Stimulated activated CD8-positive, alpha-beta memory T cell treated with anti-CD3 and anti-CD28 coated beads, Interleukin-4, amount 100 ng/mL, for 24 hours (primary cell): ENCODE results near the gene ABHD17A.

Experiments
- DNase-seq: peaks from one replicate; pipeline ENCODE4 v3.0.0-alpha.2; 2020; ENCODE audit warnings: low read depth

The ABHD17A gene

DNA sequence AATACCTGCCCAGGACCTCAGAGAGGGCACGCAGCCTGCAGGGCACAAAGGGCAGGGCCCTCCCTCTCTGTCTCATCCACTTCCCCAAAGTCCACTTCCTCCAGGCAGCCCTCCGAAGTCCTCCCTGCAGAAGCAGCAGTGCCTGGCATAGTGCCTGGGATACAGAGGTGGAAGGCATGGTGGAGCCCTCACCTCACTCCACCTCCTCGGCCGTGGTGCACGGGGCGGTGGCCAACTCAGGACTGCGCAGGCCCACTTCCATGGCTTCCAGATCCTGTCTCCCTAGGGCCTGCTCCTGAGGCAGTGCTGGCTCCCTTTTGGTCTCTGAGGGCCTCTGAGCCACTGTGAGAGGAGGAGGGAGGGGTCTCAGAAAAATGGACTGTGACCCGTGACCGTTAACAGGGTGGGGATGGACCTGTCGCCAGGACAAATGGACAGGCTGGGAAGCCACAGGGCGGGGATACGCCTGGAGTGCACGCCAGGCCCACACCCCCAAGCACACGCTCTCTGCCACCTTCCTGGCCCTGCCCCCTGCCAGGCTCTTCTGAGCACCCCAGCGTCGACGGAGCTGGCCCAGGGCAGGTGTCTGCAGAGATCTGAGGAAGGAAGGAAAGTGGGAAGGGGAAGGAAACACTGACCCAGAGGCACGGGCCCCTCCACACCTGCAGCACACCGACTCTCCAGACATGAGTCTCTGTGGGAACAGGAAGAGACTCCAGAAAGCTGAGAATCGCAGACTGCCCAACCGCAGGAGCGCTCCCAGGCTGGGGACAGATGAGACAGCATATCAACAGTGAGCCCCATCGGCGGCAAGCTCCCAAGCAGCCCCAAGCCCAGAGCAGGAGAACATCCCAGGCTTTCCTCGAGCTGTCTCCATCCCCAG lies 45.4 kb downstream of the ABHD17A start:
- DNase-seq = no peak

DNA sequence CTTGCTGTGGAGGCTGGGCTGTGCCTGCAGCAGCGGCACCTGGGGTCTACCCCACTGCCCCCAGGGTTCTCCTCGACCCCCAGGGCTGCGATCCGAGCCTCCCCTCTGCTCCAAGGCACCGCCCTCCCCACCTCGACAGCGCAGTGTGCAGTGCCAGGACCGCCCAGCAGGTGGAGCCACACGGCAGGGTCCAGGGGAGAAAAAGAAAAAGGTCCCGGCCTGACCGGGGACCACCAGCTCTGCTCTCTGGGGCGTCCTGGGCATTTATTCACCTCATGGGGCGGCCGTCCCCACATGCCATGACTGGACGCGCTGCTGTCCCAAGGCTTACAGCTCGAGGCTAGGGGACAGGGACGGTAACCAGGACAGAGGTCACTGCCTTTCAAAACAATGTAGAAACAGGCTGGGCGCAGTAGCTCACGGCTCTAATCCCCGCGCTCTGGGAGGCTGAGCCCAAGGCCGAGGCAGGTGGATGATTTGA lies 47.6 kb downstream of the ABHD17A start:
- DNase-seq = peak; percentile 36

DNA sequence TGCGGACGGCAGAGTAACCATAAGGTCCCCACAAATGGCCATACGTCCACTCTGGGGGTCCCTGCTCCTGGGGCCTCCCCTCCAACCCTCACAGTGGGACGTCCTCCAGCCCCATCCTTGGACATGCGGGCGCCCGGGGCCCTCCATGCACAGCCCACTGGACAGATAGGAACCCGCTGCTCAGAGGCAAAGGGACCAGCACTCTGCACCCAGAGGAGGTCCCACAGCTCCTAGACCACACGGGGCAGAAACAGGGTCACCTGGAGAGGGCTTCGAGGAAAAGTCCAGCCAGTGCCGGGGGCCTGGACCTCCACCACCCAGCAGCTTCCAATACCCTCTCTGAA lies 48.1 kb downstream of the ABHD17A start:
- DNase-seq = no peak

DNA sequence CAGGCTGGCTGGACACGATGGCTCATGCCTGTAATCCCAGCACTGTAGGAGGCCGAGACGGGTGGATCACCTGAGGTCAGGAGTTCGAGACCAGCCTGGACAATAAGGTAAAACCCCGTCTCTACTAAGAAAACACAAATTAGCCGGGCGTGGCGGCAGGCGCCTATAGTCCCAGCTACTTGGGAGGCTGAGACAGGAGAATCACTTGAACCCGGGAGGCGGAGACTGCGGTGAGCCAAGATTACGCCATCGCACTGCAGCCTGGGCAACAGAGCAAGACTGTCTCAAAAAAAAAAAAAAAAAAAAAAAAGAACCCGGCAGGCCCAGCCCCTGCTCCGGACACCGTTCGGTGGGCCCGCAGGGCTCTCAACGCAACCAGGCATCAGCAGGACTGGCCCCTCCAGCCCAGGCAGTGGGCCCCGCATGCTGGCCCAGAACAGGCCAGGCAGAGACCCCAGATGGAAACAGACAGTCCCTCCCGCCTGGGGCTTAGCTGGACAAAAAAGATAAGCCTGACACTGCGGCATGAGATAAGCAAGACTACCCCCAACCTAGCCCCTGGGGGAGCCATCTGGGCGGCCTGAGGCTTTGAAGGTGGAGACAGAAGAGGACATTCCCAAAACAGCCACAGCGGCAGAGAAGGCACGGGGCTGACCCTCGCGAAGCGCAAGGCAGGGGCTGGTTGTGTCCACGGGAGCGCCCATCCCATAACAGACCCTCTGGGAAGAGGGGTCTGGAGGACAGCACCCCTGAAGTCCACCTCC lies 48.7 kb downstream of the ABHD17A start:
- no peak for DNase-seq

DNA sequence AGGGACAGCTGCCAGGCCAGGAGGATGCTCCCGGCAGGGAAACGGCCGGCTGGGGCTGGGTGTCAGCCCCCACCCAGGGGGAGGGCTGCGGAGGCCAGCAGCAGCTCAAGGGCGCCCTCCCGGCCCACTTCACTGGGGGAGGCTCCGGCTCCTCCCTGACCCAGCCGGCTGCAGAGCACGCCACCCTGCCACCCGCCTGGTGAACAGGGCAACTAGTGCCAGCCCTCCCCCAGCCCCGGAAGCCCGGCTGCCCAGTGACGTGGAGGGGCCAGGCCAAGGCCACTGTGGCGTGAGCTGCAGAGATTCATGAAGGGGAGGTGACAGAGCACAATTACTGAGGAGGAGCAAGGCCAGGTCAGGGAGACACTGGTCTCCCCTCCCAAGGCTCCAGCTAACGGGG lies 51.8 kb downstream of the ABHD17A start:
- DNase-seq = no peak

DNA sequence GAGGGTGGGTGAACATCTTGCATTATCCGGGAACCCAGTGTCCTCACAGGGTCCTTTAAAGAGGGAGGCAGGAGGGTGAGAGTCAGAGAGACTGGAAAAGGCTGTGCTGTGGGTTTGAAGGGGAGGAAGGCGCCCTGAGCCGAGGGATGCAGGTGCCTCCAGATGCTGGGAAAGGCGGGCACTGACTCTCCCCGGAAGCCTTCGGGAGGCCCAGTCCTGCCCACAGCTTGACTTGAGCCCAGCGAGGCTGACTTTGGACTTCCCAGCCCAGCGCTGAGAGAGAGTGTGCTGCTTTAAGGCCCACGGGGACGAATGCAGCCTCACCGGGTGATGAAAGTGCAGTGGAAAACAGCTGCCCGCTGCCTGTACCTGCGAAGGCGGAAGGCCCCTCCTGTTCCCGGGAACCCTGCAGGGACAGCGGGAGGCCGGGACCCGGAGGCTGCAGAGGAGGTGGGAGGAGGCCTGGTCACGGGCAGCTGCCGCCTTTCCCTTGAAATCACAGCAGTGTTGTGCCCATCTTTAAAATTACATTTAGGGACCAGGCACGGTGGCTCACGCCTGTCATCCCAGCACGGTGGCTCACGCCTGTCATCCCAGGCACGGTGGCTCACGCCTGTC lies 53.1 kb downstream of the ABHD17A start:
- no peak for DNase-seq

DNA sequence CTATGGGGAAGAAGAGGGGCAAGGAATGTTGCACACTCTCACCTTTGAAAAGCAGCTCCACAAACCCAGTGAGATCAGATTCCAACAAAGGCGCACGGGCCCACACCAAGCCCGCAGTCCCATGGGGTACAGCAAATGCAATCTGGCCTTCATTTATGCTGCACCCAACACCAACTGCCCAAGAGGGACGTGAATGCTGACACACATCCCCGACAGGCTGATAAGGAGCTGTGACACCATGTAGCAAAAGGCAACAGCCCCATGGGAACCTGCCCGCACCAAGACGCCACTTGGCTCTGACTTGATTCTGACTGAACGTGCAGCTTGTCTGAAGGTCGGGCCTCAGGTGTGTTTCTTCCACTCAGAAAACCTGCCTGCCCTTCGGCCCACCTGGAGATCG lies 54.3 kb downstream of the ABHD17A start:
- DNase-seq = no peak

DNA sequence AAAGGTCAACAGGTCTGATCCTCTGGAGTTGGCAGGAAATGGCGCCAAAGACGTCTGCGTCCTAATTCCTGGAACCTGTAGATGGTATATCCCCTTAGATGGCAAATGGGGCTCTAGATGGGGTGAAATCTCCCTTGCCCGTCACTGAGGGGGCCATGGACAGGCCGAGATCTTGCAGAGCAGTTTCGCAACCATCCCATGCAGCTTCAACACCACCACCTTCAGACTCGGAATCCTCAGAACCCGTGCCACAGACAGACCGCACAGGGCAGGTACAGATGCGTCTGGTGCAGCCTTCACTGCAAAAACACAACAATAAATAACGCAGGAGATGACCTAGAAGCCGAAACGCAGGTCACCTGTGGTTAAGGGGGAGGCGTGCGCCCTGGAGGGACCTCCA lies 54.7 kb downstream of the ABHD17A start:
- no peak for DNase-seq

DNA sequence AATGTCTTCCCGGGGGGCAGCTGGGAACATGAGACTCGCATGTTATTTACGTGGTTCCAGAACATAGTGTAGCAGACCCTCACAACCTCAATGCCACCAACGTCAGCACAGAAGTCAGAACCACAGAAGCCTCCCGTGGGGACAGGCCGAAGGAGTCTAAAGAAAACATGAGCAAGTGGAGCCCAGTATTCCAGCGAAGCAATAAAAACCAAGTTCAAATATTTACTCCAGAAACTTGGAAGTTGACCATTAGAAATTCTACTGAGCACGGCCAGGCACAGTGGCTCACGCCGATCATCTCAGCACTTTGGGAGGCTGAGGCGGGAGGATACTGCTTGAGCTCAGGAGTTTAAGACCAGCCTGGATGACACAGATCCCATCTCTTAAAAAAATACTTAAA lies 55.3 kb downstream of the ABHD17A start:
- no peak for DNase-seq

DNA sequence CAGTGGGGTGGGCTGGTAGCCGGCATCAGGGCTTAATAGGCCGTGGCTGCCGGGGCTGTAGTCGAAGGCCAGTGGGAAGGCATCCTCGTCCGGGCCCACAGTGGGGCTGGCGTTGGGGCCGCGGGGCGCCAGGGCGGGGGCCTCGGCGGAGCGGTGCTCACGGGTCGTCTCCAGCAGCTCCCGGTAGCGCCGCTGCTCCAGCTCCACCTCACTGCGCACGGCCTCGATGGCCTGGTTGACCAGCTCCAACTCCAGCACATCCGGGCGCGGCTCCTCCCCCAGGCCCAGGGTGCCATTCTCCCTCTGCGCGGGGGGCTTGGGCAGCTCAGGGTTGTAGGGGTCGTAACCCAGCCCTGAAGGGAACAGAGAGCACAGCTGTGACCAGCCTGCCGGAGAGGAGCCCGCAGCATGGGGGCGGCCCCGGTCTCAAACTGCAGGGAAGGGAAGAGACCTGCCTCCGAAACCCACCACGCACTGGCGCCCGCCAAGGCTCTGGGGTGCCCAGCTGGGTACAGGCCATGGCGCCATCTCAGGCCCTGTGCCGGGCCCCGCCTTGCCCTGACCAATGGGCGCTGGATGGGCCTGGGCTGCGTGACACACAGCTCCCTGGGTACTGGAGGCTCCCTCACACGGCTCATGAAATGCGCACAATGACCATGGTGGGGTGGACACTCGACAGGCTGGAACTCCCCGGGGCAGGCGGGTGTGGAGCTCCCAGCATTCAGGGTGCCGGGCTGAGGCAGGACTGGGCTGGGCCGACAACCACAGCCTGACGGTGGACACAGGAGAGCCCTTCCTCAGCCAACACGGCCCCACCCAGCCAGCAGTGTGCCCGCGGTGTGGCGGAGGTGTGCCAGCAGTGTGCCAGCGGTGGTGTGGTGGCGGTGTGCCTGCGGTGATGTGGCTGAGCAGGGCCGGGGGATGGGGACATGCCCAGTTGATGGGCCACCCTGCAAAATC lies 56.7 kb downstream of the ABHD17A start:
- DNase-seq = no peak

DNA sequence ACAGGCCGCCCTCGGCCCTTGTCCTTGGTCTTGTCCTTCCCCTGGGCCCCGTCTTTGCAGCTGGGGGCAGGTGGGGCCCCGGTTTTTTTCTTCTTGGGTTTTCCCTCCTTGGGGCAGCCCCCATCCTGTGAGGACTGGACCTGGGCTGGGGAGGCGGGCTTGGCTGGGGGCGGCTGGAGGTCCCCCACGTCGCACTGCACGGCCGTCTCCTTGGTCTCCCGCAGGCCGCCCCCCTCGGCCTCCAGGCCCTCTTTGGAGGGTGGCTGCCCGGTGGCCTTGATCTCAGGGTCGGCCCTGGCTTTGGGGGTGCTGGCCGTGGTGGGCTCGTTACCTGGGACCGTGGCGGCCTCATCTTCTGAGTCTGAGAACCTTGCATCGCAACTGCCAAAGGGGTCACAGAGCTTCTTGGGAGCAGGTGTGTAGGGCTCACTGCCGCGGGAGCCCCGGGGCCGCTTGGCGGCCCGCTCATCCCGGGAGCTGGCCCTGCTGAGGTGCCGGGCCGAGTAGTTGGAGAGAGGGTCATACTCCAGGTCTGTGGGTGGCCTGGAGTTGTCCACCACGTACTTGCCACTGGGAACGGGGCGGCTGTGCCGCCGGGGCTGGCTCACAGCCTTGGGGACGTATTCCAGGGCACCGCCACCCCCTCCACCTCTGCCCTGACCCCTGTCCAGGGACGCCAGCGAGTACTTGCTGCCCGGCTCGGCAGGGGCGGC lies 57.6 kb downstream of the ABHD17A start:
- no peak for DNase-seq
